Liver (tissue), 9 donors: ENCODE measurements around the gene ALG1L2. TPM values are rescaled to one million over a fixed set of nuclear protein-coding genes. Genes with fewer than 3 reads are reported as not detected.
"Not testable (repeated sequence)": the region's sequence is repeated elsewhere in the genome, so short reads cannot be mapped to it uniquely, and the experiment has no call there.

Experiments
- DNase-seq: peaks from one replicate; pipeline ENCODE4 v3.0.0-alpha.2; 2017; ENCODE audit warnings: low spot score
- H3K27ac ChIP-seq, 2 donors: one replicate each; pipeline ENCODE4 v1.7.0; 2013; ENCODE audit warnings: inconsistent platforms in 2 of 2, low read length in 2 of 2, control low read depth in 1 of 2, low read depth in 1 of 2, mild to moderate bottlenecking in 1 of 2
- H3K27me3 ChIP-seq, 4 donors: one replicate each; pipeline versions ENCODE4 v1.6.1 to v1.7.0; 2013; ENCODE audit warnings: low read length in 3 of 4, inconsistent platforms in 1 of 4, mild to moderate bottlenecking in 1 of 4, moderate library complexity in 1 of 4; ENCODE audit not compliant: control insufficient read depth in 4 of 4, insufficient read depth in 4 of 4
- H3K36me3 ChIP-seq, 4 donors: one replicate each; pipeline versions ENCODE4 v1.6.1 to v1.7.0; 2013; ENCODE audit warnings: low read length in 3 of 4, mild to moderate bottlenecking in 3 of 4, low read depth in 1 of 4, moderate library complexity in 1 of 4; ENCODE audit not compliant: control insufficient read depth in 4 of 4, insufficient read depth in 3 of 4
- H3K4me1 ChIP-seq, 4 donors: one replicate each; pipeline versions ENCODE4 v1.6.1 to v1.7.0; 2013; ENCODE audit warnings: low read length in 3 of 4, mild to moderate bottlenecking in 3 of 4, moderate library complexity in 1 of 4; ENCODE audit not compliant: control insufficient read depth in 4 of 4, insufficient read depth in 4 of 4
- H3K4me3 ChIP-seq, 3 donors: one replicate each; pipeline versions ENCODE4 v1.6.1 to v1.7.0; 2013; ENCODE audit warnings: low read length in 3 of 3, control low read depth in 1 of 3, low read depth in 1 of 3, mild to moderate bottlenecking in 1 of 3
- H3K9ac ChIP-seq, 2 donors: one replicate each; pipeline ENCODE4 v1.7.0; 2013; ENCODE audit warnings: low read length in 2 of 2, mild to moderate bottlenecking in 2 of 2, moderate library complexity in 2 of 2, control low read depth in 1 of 2, low read depth in 1 of 2
- H3K9me3 ChIP-seq, 4 donors: one replicate each; pipeline versions ENCODE4 v1.6.1 to v1.7.0; 2013; ENCODE audit warnings: low read length in 3 of 4; ENCODE audit not compliant: control insufficient read depth in 4 of 4
- ATF3 ChIP-seq: IDR thresholded peaks from 2 replicates; pipeline ENCODE4 v1.6.1; 2016; ENCODE audit warnings: antibody characterized with exemption
- CTCF ChIP-seq: fragments of 150-350 bp; IDR thresholded peaks from 2 replicates; pipeline ENCODE4 v1.5.1; 2017; ENCODE audit warnings: improper control_type of control experiment, low read depth, low read length; ENCODE audit not compliant: missing input control
- EGR1 ChIP-seq, 2 donors: IDR thresholded peaks; 2 replicates each; pipeline ENCODE4 v1.6.1; 2016 to 2018; ENCODE audit warnings: antibody characterized with exemption in 2 of 2, low read depth in 2 of 2
- FOXA1 ChIP-seq: IDR thresholded peaks from 2 replicates; pipeline ENCODE4 v1.6.1; 2016; ENCODE audit warnings: antibody characterized with exemption
- FOXA2 ChIP-seq: IDR thresholded peaks from 2 replicates; pipeline ENCODE4 v1.6.1; 2016; ENCODE audit warnings: antibody characterized with exemption
- GABPA ChIP-seq, 2 donors: IDR thresholded peaks in 1 of 2; conservative IDR thresholded peaks in 1 of 2; 2 replicates each; pipeline ENCODE4 v1.6.1; 2016; ENCODE audit warnings: antibody characterized with exemption in 2 of 2, mild to moderate bottlenecking in 1 of 2, moderate library complexity in 1 of 2
- HNF4A ChIP-seq, 2 donors: conservative IDR thresholded peaks; 2 replicates each; pipeline ENCODE4 v1.6.1; 2016; ENCODE audit warnings: antibody characterized with exemption in 2 of 2, mild to moderate bottlenecking in 2 of 2
- HNF4G ChIP-seq: IDR thresholded peaks from 2 replicates; pipeline ENCODE4 v1.6.1; 2016; ENCODE audit warnings: antibody characterized with exemption
- JUND ChIP-seq, 2 donors: IDR thresholded peaks; 2 replicates each; pipeline ENCODE4 v1.6.1; 2016; ENCODE audit warnings: antibody characterized with exemption in 2 of 2
- MAX ChIP-seq: IDR thresholded peaks from 2 replicates; pipeline ENCODE4 v1.6.1; 2016; ENCODE audit warnings: antibody characterized with exemption
- NR2F2 ChIP-seq: IDR thresholded peaks from 2 replicates; pipeline ENCODE4 v1.6.1; 2016; ENCODE audit warnings: antibody characterized with exemption
- RAD21 ChIP-seq, 2 donors: IDR thresholded peaks; 2 replicates each; pipeline ENCODE4 v1.6.1; 2016; ENCODE audit warnings: antibody characterized with exemption in 2 of 2, mild to moderate bottlenecking in 2 of 2
- REST ChIP-seq: IDR thresholded peaks from 2 replicates; pipeline ENCODE4 v1.6.1; 2016; ENCODE audit warnings: antibody characterized with exemption, mild to moderate bottlenecking
- RXRA ChIP-seq, 2 donors: IDR thresholded peaks; 2 replicates each; pipeline ENCODE4 v1.6.1; 2017 to 2018; ENCODE audit warnings: antibody characterized with exemption in 2 of 2, mild to moderate bottlenecking in 1 of 2
- SP1 ChIP-seq: IDR thresholded peaks from 2 replicates; pipeline ENCODE4 v1.6.1; 2018; ENCODE audit warnings: antibody characterized with exemption, mild to moderate bottlenecking
- TAF1 ChIP-seq: conservative IDR thresholded peaks from 2 replicates; pipeline ENCODE4 v1.6.1; 2016; ENCODE audit warnings: antibody characterized with exemption, mild to moderate bottlenecking
- YY1 ChIP-seq: IDR thresholded peaks from 2 replicates; pipeline ENCODE4 v1.6.1; 2016; ENCODE audit warnings: antibody characterized with exemption, mild to moderate bottlenecking
- WGBS: extraction: QIAGEN DNeasy Blood & Tissue Kit; methylation state at CpG from one replicate; pipeline ENCODE4 v1.1.7; 2013; 5-methylcytosine and 5-hydroxymethylcytosine counted together
- polyA plus RNA-seq, 2 donors: library from polyadenylated mRNA; stranded (reverse) in 1 of 2; unstranded in 1 of 2; fragments of 200-250 nt in 1 of 2; fragments of >200 nt in 1 of 2; fragmentation: Nextera tagmentation in 1 of 2; extraction: Ambion mirVana in 1 of 2; gene quantifications; one replicate each; pipeline versions ENCODE4 v1.2.1 to v1.2.3, GENCODE V29; 2013 to 2015
- total RNA-seq, 2 donors: library from RNA; depleted of rRNA; stranded (reverse); fragments of >200 nt; gene quantifications; one replicate each; pipeline ENCODE4 v1.2.3, GENCODE V29; 2014
- TF ChIP-seq, protein P1 (sequence below): IDR thresholded peaks from 2 replicates; pipeline ENCODE4 v1.6.1; 2016; ENCODE audit warnings: antibody characterized with exemption
- donor health status: healthy.
- donor health status: healthy.
- donor health status: healthy.
- donor health status: healthy.
- donor health status: healthy.

ALG1L2 gene
- total and polyA plus RNA-seq, 4 donors = not detected

DNA sequence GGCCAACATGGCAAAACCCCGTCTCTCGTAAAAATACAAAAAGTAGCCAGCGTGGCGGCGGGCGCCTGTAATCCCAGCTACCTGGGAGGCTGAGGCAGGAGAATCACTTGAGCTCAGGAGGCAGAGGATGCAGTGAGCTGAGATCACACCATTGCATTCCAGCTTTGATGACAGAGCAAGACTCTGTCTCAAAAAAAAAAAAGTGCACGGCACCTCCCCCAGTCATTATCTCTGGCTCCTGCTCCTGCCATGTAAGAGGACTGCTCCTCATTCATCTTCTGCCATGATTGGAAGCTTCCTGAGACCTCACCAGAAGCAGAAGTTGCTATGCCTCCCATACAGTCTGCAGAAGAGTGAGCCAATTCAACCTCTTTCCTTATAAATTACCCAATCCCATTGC, 4.0 kb upstream of the ALG1L2 start:
- no peak overlapping the region for H3K4me3 ChIP-seq
- H3K27ac ChIP-seq = no peak overlapping the region

GRCh38 chr3:130083363-130084090, 1.9 kb downstream of the ALG1L2 start:
- H3K4me1 ChIP-seq, H3K27me3 ChIP-seq, H3K27ac ChIP-seq, H3K9me3 ChIP-seq, H3K4me3 ChIP-seq, H3K9ac ChIP-seq, DNase-seq, H3K36me3 ChIP-seq: not testable (repeated sequence)
- WGBS = 62% methylated on average over 7 of the region's 7 CpGs

More for the DNA sequence above, 4.0 kb upstream of the ALG1L2 start:
- no peak for DNase-seq
- Histone ChIP-seq H3K36me3 (no peaks in the 10 kb centered on the region), H3K4me1 (no peaks in the 10 kb centered on the region), H3K9me3 (no peaks in the 10 kb centered on the region), H3K9ac (no peak overlapping the region), H3K27me3 (no peaks in the 10 kb centered on the region)
- TF ChIP-seq GABPA (IDR thresholded peaks at IDR 0.05 in 1 of 2, conservative IDR thresholded peaks at IDR 0.05 in 1 of 2) (no peak), ATF3 (no peak), HNF4G (no peak), NR2F2 (no peak), YY1 (no peak), CTCF (no peak), FOXA1 (no peak), SP1 (no peak), TAF1 (no peak), FOXA2 (no peak), JUND (IDR thresholded peaks at IDR 0.05) (no peak), HNF4A (conservative IDR thresholded peaks at IDR 0.05) (no peak), RXRA (IDR thresholded peaks at IDR 0.05) (no peak), RAD21 (IDR thresholded peaks at IDR 0.05) (no peak), REST (no peak), EGR1 (IDR thresholded peaks at IDR 0.05; ENCODE audit: low read depth in 2 of 2) (no peak), MAX (no peak)
- TF ChIP-seq, protein P1, sequence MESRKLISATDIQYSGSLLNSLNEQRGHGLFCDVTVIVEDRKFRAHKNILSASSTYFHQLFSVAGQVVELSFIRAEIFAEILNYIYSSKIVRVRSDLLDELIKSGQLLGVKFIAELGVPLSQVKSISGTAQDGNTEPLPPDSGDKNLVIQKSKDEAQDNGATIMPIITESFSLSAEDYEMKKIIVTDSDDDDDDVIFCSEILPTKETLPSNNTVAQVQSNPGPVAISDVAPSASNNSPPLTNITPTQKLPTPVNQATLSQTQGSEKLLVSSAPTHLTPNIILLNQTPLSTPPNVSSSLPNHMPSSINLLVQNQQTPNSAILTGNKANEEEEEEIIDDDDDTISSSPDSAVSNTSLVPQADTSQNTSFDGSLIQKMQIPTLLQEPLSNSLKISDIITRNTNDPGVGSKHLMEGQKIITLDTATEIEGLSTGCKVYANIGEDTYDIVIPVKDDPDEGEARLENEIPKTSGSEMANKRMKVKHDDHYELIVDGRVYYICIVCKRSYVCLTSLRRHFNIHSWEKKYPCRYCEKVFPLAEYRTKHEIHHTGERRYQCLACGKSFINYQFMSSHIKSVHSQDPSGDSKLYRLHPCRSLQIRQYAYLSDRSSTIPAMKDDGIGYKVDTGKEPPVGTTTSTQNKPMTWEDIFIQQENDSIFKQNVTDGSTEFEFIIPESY = no peak
- WGBS = 94% methylated on average over 7 of the region's 7 CpGs
